K562 (cell line): ENCODE results near the gene ARHGAP9. TPM values are rescaled to one million over a fixed set of nuclear protein-coding genes. Genes with fewer than 3 reads are reported as not detected.

ENCODE experiments used
- ATAC-seq: fragments of 200-7000 bp; cut with Tn5 transposase; 3 replicates; pipeline ENCODE4 v1.9.1; 2020; ENCODE audit warnings: moderate library complexity
- BruUV-seq: library from RNA; stranded (reverse); fragments of 400-500 nt; replicated peaks from 2 replicates; lab custom pipeline; 2021; lab: Mats Ljungman, UMichigan
- CTCF ChIA-PET: fragments of 300-600 bp; formaldehyde crosslinking; extraction: SDS; loops from one replicate; lab custom pipeline; 2021; ENCODE audit warnings: low intra/inter-chr PET ratio; lab: Yijun Ruan, JAX
- POLR2A ChIA-PET: fragments of 300-600, 350-650 bp; sonication (Branson Sonifier 250); formaldehyde crosslinking; extraction: SDS; loops from one replicate; lab custom pipeline; 2021; ENCODE audit warnings: antibody characterized with exemption, inconsistent platforms; lab: Yijun Ruan, JAX
- DNase-seq, 4 experiments: peaks; one replicate each; pipeline versions ENCODE4 v3.0.0 to v3.0.0-alpha.2; 2011 to 2018; ENCODE audit warnings: low spot score in 3 of 4, mixed read lengths in 3 of 4; ENCODE audit errors: extremely low read depth in 1 of 4
- FAIRE-seq: peaks from 2 replicates; lab custom pipeline; 2011; peaks lifted over from hg19 to GRCh38; lab: Jason Lieb, UNC
- H2AFZ ChIP-seq: 2 replicates; pipeline ENCODE4 v1.6.0; 2011; ENCODE audit warnings: low read depth, low read length, control low read depth, inconsistent platforms
- H3K27ac ChIP-seq: fragments of 200-600 bp; 3 replicates; pipeline ENCODE4 v1.8.0; 2011; ENCODE audit warnings: low read depth, mild to moderate bottlenecking, control low read depth, inconsistent platforms, low read length, moderate library complexity, mixed read lengths; ENCODE audit errors: extremely low read depth
- H3K27me3 ChIP-seq, 2 experiments: fragments of 300-600 bp in 1 of 2; 2 replicates in 1 of 2; 3 replicates in 1 of 2; pipeline versions ENCODE4 v1.6.0 to v1.8.0; 2011; ENCODE audit warnings: inconsistent platforms in 2 of 2, low read length in 2 of 2, mild to moderate bottlenecking in 1 of 2, mixed read lengths in 1 of 2, moderate library complexity in 1 of 2; ENCODE audit not compliant: control insufficient read depth in 2 of 2, insufficient read depth in 2 of 2
- H3K36me3 ChIP-seq: fragments of 300-600 bp; 3 replicates; pipeline ENCODE4 v1.8.0; 2011; ENCODE audit warnings: mild to moderate bottlenecking, low read length, inconsistent platforms; ENCODE audit not compliant: control insufficient read depth, insufficient read depth
- H3K4me1 ChIP-seq, 2 experiments: fragments of 200-600 bp in 1 of 2; replicated peaks in 1 of 2; 2 replicates in 1 of 2; 3 replicates in 1 of 2; pipeline versions ENCODE4 v1.5.1 to v1.8.0; 2011; ENCODE audit warnings: inconsistent platforms in 2 of 2, low read length in 2 of 2, mild to moderate bottlenecking in 1 of 2, mixed read lengths in 1 of 2, moderate library complexity in 1 of 2; ENCODE audit not compliant: control insufficient read depth in 2 of 2, insufficient read depth in 2 of 2
- H3K4me2 ChIP-seq: 2 replicates; pipeline ENCODE4 v1.6.1; 2011; ENCODE audit warnings: low read length, control low read depth, inconsistent platforms, mixed read lengths; ENCODE audit not compliant: insufficient read depth
- H3K4me3 ChIP-seq: fragments of 200-600 bp; sonication (generic), shearing (Covaris generic); 2 replicates; pipeline ENCODE4 v1.5.1; 2016; ENCODE audit warnings: control low read depth, inconsistent platforms
- H3K79me2 ChIP-seq: fragments of 200-600 bp; 3 replicates; pipeline ENCODE4 v1.8.0; 2011; ENCODE audit warnings: low read length, inconsistent platforms; ENCODE audit not compliant: control insufficient read depth, insufficient read depth
- H3K9ac ChIP-seq, 2 experiments: 2 replicates each; pipeline versions ENCODE4 v1.6.0 to v1.6.1; 2011; ENCODE audit warnings: low read depth in 2 of 2, low read length in 2 of 2, control low read depth in 1 of 2, inconsistent platforms in 1 of 2, mild to moderate bottlenecking in 1 of 2, mixed read lengths in 1 of 2; ENCODE audit not compliant: insufficient read depth in 1 of 2
- H3K9me1 ChIP-seq: one replicate; pipeline ENCODE4 v1.6.0; 2011; ENCODE audit warnings: inconsistent platforms, mild to moderate bottlenecking, low read length, moderate library complexity; ENCODE audit not compliant: control insufficient read depth, insufficient read depth
- H3K9me3 ChIP-seq: replicated peaks from 2 replicates; pipeline ENCODE4 v1.5.1; 2011; ENCODE audit warnings: low read depth, low read length, inconsistent platforms; ENCODE audit not compliant: control insufficient read depth, insufficient read depth
- H4K20me1 ChIP-seq: replicated peaks from 2 replicates; pipeline ENCODE4 v1.6.1; 2011; ENCODE audit warnings: low read length, inconsistent platforms, mixed read lengths; ENCODE audit not compliant: control insufficient read depth, insufficient read depth
- BRCA1 ChIP-seq, 2 experiments: fragments of 450-650 bp in 1 of 2; sonication (generic) in 1 of 2; formaldehyde crosslinking in 1 of 2; IDR thresholded peaks; 2 replicates each; pipeline versions ENCODE4 v1.5.0 to v1.6.1; 2017 to 2020; ENCODE audit warnings: mild to moderate bottlenecking in 1 of 2, missing genetic modification reagents in 1 of 2
- CBFA2T3 ChIP-seq: fragments of 450-650 bp; IDR thresholded peaks from 2 replicates; pipeline ENCODE4 v1.6.1; 2017
- CBFB ChIP-seq: sonication (generic); formaldehyde crosslinking; IDR thresholded peaks from 2 replicates; pipeline ENCODE4 v1.4.0; 2020; ENCODE audit warnings: mild to moderate bottlenecking, missing genetic modification reagents
- ESRRA ChIP-seq: fragments of 450-650 bp; IDR thresholded peaks from 2 replicates; pipeline ENCODE4 v1.6.1; 2014; ENCODE audit warnings: low read depth, mild to moderate bottlenecking, moderate library complexity, borderline replicate concordance
- MAZ ChIP-seq, 2 experiments: fragments of 450-650 bp in 1 of 2; sonication (generic) in 1 of 2; formaldehyde crosslinking; IDR thresholded peaks in 1 of 2; conservative IDR thresholded peaks in 1 of 2; 2 replicates each; pipeline versions ENCODE4 v1.4.0 to v1.5.0; 2020; ENCODE audit warnings: mild to moderate bottlenecking in 1 of 2, missing genetic modification reagents in 1 of 2
- NELFE ChIP-seq: IDR thresholded peaks from 2 replicates; pipeline ENCODE4 v1.6.1; 2011; ENCODE audit warnings: mild to moderate bottlenecking; ENCODE audit not compliant: insufficient read depth, insufficient read length
- SAFB ChIP-seq: fragments of 200-400 bp; formaldehyde crosslinking; IDR thresholded peaks from 2 replicates; pipeline ENCODE4 v1.6.1; 2017; ENCODE audit warnings: low read depth, low read length, borderline replicate concordance
- ZBTB7A ChIP-seq: IDR thresholded peaks from 2 replicates; pipeline ENCODE4 v1.6.1; 2011; ENCODE audit warnings: low read depth, mild to moderate bottlenecking, low read length, moderate library complexity, borderline replicate concordance; ENCODE audit not compliant: control insufficient read depth
- ZNF707 ChIP-seq: fragments of 250-450 bp; sonication (Bioruptor Pico); conservative IDR thresholded peaks from 2 replicates; pipeline ENCODE4 v1.8.0; 2022; ENCODE audit warnings: inconsistent platforms, mild to moderate bottlenecking, moderate library complexity
- ZNF717 ChIP-seq: fragments of 250-450 bp; sonication (Bioruptor Pico); IDR thresholded peaks from 2 replicates; pipeline ENCODE4 v1.5.0; 2021
- WGBS: fragments of 100-300 bp; shearing (Covaris generic); methylation state at CpG from one replicate; pipeline ENCODE4 v1.1.6; 2016; ENCODE audit warnings: low coverage, mixed read lengths; ENCODE audit not compliant: insufficient coverage; ENCODE audit errors: missing lambda C conversion rate; 5-methylcytosine and 5-hydroxymethylcytosine counted together
- in situ Hi-C: fragments of 300-500 bp; cut with MboI; formaldehyde crosslinking; loops from 4 replicates; pipeline ENCODE4 v1.15.0; 2018; ENCODE audit warnings: inconsistent platforms, mixed read lengths
- intact Hi-C: fragments of 100-400 bp; cut with micrococcal nuclease; formaldehyde crosslinking; loops from 2 replicates; pipeline ENCODE4 v1.14.2; 2022
- polyA plus RNA-seq, 8 experiments: library from polyadenylated mRNA; depleted of rRNA in 4 of 8; stranded (reverse) in 5 of 8; unstranded in 3 of 8; fragments of >200 nt; fragmentation: Nextera tagmentation in 2 of 8; fragmentation: Illumina TruSeq in 1 of 8; extraction: Ambion mirVana in 2 of 8; extraction: Trizol in 1 of 8; gene quantifications; 2 replicates each; pipeline versions ENCODE4 v1.2.1 to v1.2.3, GENCODE V29; 2011 to 2014; ENCODE audit warnings: inconsistent platforms in 1 of 8, missing spikeins in 1 of 8
- total RNA-seq, 7 experiments: library from RNA; depleted of rRNA in 6 of 7; stranded (reverse); fragments of >200 nt in 6 of 7; fragmentation: Illumina TruSeq in 2 of 7; extraction: Trizol in 2 of 7; gene quantifications; 2 replicates each; pipeline versions ENCODE4 v1.2.1 to v1.2.3, GENCODE V29; 2011 to 2021; ENCODE audit warnings: low replicate concordance in 1 of 7
- TF ChIP-seq, protein P1 (sequence below), 2 experiments: fragments of 450-650 bp in 1 of 2; sonication (generic) in 1 of 2; formaldehyde crosslinking in 1 of 2; IDR thresholded peaks in 1 of 2; conservative IDR thresholded peaks in 1 of 2; 2 replicates each; pipeline versions ENCODE4 v1.6.1 to v1.8.1; 2016 to 2023; ENCODE audit warnings: mild to moderate bottlenecking in 2 of 2, moderate library complexity in 2 of 2, inconsistent platforms in 1 of 2, missing genetic modification reagents in 1 of 2
- TF ChIP-seq, protein P2 (sequence below): fragments of 450-650 bp; formaldehyde crosslinking; IDR thresholded peaks from 2 replicates; pipeline ENCODE4 v1.4.0; 2020; ENCODE audit warnings: mild to moderate bottlenecking, moderate library complexity
- TF ChIP-seq, protein P3 (sequence below): fragments of 250-450 bp; sonication (Bioruptor Pico); IDR thresholded peaks from 2 replicates; pipeline ENCODE4 v1.4.0; 2020; ENCODE audit warnings: mild to moderate bottlenecking, moderate library complexity

Gene ARHGAP9
- total and polyA plus RNA-seq, 9 of the 15 experiments (the other 6 are each of a cell fraction or from before 2014, with no cell fraction given), result 1.5 to 10.2 (median 5.1) TPM

DNA sequence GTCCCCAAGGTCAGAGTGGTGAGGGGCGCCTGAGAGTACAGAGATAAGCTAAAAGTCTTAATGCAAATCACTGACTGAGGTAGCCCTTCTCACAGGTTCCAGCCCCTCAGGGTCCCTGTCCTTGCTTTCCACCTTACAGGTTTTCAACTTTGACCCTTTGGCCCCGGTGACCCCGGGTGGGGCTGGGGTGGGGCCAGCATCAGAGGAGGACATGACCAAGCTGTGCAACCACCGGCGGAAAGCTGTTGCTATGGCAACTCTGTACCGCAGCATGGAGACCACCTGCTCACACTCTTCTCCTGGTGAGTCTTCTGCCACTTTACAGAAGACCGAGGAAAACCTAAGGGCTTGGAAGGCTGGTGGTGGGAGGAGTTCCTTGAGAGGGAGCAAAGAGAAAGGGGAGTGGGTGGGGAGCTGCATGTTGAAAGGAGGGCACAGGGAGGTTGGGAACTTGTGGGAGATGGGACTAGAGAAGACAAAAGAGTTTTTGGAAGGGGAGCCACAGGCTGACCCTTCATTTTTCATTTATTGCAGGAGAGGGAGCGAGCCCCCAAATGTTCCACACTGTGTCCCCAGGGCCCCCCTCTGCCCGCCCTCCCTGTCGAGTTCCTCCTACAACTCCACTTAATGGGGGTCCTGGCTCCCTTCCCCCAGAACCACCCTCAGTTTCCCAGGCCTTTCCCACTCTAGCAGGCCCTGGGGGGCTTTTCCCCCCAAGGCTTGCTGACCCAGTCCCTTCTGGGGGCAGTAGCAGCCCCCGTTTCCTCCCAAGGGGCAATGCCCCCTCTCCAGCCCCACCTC, 45.3 kb upstream of the ARHGAP9 start:
- ChIA-PET CTCF (no interaction called here), POLR2A (interaction anchor here (0.5 to 10.8 kb wide), 7 partner anchors 10 to 207 kb away, joined by 3 to 225 read pairs (median 5); partner anchors contain the start of gene DCTN2)
- Histone ChIP-seq H3K36me3 (peaks cover 60% of the 10 kb centered on the region; the same call in 2 of the 3 replicates), H3K9me1 (no peaks in the 10 kb centered on the region), H3K27ac (peak overlapping the region; percentile 96; the same call in 2 of the 3 replicates), H3K9ac (peak overlapping the region; percentile 94), H3K79me2 (peaks cover 30% of the 10 kb centered on the region), H3K4me2 (peak overlapping the region; percentile 91), H3K4me3 (peak overlapping the region; percentile 77), H2AFZ (no peak overlapping the region), H3K27me3 (no peaks in the 10 kb centered on the region), H3K9me3 (no peaks in the 10 kb centered on the region), H4K20me1 (peaks cover 3% of the 10 kb centered on the region), H3K4me1 (peaks cover 29 to 47% of the 10 kb centered on the region in 2 experiments)
- no TSS peak for BruUV-seq
- peak in 3 of 4 experiments; percentile 40 to 57 (median 44) for DNase-seq
- no peak for ATAC-seq
- intact Hi-C loops (loop anchor here (5.0 kb wide), 3 partner anchors 38 to 212 kb away; partner anchors contain the start of genes AGAP2 and MARS1), in situ Hi-C loops (no loop called here)
- FAIRE-seq, result peak; percentile 15
- 42% methylated on average over 8 of the region's 11 CpGs for WGBS
- TF ChIP-seq, protein P1, sequence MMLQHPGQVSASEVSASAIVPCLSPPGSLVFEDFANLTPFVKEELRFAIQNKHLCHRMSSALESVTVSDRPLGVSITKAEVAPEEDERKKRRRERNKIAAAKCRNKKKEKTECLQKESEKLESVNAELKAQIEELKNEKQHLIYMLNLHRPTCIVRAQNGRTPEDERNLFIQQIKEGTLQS (IDR thresholded peaks at IDR 0.05), result no peak
- TF ChIP-seq, protein P1 (CRISPR knock-in tag; conservative IDR thresholded peaks at IDR 0.05), result no peak
- TF ChIP-seq NELFE (no peak), ZNF717 (CRISPR knock-in tag) (no peak), SAFB (no peak), ESRRA (0 out of 2 replicates have a peak, but pooled peaks have one; percentile 35), ZBTB7A (peak; percentile 65; the same call in 1 of the 2 replicates), MAZ (CRISPR knock-in tag; conservative IDR thresholded peaks at IDR 0.05 in 1 of 2, IDR thresholded peaks at IDR 0.05 in 1 of 2) (0 out of 4 replicates have a peak, but pooled peaks of 1 of the 2 experiments have one; percentile 34), ZNF707 (CRISPR knock-in tag) (no peak), CBFB (CRISPR knock-in tag) (no peak), BRCA1 (IDR thresholded peaks at IDR 0.05) (no peak), BRCA1 (CRISPR knock-in tag; IDR thresholded peaks at IDR 0.05) (no peak), CBFA2T3 (0 out of 2 replicates have a peak, but pooled peaks have one; percentile 4)
- TF ChIP-seq, protein P2, sequence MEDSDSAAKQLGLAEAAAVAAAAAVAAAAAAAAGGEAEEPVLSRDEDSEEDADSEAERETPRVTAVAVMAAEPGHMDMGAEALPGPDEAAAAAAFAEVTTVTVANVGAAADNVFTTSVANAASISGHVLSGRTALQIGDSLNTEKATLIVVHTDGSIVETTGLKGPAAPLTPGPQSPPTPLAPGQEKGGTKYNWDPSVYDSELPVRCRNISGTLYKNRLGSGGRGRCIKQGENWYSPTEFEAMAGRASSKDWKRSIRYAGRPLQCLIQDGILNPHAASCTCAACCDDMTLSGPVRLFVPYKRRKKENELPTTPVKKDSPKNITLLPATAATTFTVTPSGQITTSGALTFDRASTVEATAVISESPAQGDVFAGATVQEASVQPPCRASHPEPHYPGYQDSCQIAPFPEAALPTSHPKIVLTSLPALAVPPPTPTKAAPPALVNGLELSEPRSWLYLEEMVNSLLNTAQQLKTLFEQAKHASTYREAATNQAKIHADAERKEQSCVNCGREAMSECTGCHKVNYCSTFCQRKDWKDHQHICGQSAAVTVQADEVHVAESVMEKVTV, result no peak
- TF ChIP-seq, protein P3, sequence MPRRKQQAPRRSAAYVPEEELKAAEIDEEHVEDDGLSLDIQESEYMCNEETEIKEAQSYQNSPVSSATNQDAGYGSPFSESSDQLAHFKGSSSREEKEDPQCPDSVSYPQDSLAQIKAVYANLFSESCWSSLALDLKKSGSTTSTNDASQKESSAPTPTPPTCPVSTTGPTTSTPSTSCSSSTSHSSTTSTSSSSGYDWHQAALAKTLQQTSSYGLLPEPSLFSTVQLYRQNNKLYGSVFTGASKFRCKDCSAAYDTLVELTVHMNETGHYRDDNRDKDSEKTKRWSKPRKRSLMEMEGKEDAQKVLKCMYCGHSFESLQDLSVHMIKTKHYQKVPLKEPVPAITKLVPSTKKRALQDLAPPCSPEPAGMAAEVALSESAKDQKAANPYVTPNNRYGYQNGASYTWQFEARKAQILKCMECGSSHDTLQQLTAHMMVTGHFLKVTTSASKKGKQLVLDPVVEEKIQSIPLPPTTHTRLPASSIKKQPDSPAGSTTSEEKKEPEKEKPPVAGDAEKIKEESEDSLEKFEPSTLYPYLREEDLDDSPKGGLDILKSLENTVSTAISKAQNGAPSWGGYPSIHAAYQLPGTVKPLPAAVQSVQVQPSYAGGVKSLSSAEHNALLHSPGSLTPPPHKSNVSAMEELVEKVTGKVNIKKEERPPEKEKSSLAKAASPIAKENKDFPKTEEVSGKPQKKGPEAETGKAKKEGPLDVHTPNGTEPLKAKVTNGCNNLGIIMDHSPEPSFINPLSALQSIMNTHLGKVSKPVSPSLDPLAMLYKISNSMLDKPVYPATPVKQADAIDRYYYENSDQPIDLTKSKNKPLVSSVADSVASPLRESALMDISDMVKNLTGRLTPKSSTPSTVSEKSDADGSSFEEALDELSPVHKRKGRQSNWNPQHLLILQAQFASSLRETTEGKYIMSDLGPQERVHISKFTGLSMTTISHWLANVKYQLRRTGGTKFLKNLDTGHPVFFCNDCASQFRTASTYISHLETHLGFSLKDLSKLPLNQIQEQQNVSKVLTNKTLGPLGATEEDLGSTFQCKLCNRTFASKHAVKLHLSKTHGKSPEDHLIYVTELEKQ (CRISPR knock-in tag), result no peak
